ENCODE measurements around the gene HEMGN.
"Not testable (repeated sequence)": the region's sequence is repeated elsewhere in the genome, so short reads cannot be mapped to it uniquely, and the experiment has no call there.

HEMGN gene

GRCh38 chr9:97950873-97951272 lies 12.9 kb upstream of the HEMGN start:
- not testable (repeated sequence) for H2AK5ac ChIP-seq (ENCODE audit: low read length); H3K79me2 ChIP-seq (ENCODE audit: control insufficient read depth, insufficient read depth, low read length, poor library complexity); H3K27me3 ChIP-seq (ENCODE audit: insufficient read depth, low read length); H3K27ac ChIP-seq (ENCODE audit: low read depth, low read length); H3K4ac ChIP-seq (ENCODE audit: low read depth, low read length); DNase-seq; H3K4me1 ChIP-seq (ENCODE audit: control insufficient read depth in 1 of 2, insufficient read depth in 2 of 2, low read length in 2 of 2); H3K79me1 ChIP-seq (ENCODE audit: low read length); H2BK12ac ChIP-seq (ENCODE audit: low read length); H2AFZ ChIP-seq (ENCODE audit: insufficient read depth, low read length, poor library complexity); H3K9me3 ChIP-seq (ENCODE audit: insufficient read depth, low read depth, low read length); H4K91ac ChIP-seq (ENCODE audit: low read depth, low read length); H4K8ac ChIP-seq (ENCODE audit: low read depth, low read length); H2BK5ac ChIP-seq (ENCODE audit: low read depth, low read length, poor library complexity); H2BK120ac ChIP-seq (ENCODE audit: insufficient read depth, low read length, poor library complexity); H3K9ac ChIP-seq (ENCODE audit: low read length); H3K23ac ChIP-seq (ENCODE audit: low read length); H3K4me2 ChIP-seq (ENCODE audit: low read length); H3K36me3 ChIP-seq (ENCODE audit: control insufficient read depth in 1 of 2, insufficient read depth in 2 of 2, low read length in 2 of 2); H4K12ac ChIP-seq (ENCODE audit: low read depth, low read length); H3K4me3 ChIP-seq (ENCODE audit: low read depth, low read length); H3K14ac ChIP-seq (ENCODE audit: low read length); H3K18ac ChIP-seq (ENCODE audit: low read length)
- WGBS (ENCODE audit: extremely low coverage, insufficient coverage, insufficient read length), result no CpG with 5 or more reads among the region's 5 CpGs

DNA sequence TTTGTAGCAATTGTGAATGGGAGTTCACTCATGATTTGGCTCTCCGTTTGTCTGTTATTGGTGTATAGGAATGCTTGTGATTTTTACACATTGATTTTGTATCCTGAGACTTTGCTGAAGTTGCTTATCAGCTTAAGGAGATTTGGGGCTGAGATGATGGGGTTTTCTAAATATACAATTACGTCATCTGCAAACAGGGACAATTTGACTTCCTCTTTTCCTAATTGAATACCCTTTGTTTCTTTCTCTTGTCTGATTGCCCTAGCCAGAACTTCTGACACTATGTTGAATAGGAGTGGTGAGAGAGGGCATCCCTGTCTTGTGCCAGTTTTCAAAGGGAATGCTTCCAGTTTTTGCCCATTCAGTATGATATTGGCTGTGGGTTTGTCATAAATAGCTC lies 9.1 kb upstream of the HEMGN start:
- no CpG with 5 or more reads among the region's 2 CpGs for WGBS (ENCODE audit: extremely low coverage, insufficient coverage, insufficient read length)
- H3K79me2 ChIP-seq (ENCODE audit: control insufficient read depth, insufficient read depth, low read length, poor library complexity), result not testable (repeated sequence)

GRCh38 chr9:97945470-97945869 lies 7.5 kb upstream of the HEMGN start:
- not testable (repeated sequence) for H3K14ac ChIP-seq (ENCODE audit: low read length); H3K4me3 ChIP-seq (ENCODE audit: low read depth, low read length); H3K36me3 ChIP-seq (ENCODE audit: control insufficient read depth in 1 of 2, insufficient read depth in 2 of 2, low read length in 2 of 2); H3K23ac ChIP-seq (ENCODE audit: low read length); H2BK12ac ChIP-seq (ENCODE audit: low read length); H3K4ac ChIP-seq (ENCODE audit: low read depth, low read length); H3K79me2 ChIP-seq (ENCODE audit: control insufficient read depth, insufficient read depth, low read length, poor library complexity); H2AFZ ChIP-seq (ENCODE audit: insufficient read depth, low read length, poor library complexity); DNase-seq; H2AK5ac ChIP-seq (ENCODE audit: low read length); H3K27ac ChIP-seq (ENCODE audit: low read depth, low read length); H4K91ac ChIP-seq (ENCODE audit: low read depth, low read length); H3K79me1 ChIP-seq (ENCODE audit: low read length); H4K12ac ChIP-seq (ENCODE audit: low read depth, low read length); H3K4me1 ChIP-seq (ENCODE audit: control insufficient read depth in 1 of 2, insufficient read depth in 2 of 2, low read length in 2 of 2); H4K8ac ChIP-seq (ENCODE audit: low read depth, low read length); H3K4me2 ChIP-seq (ENCODE audit: low read length); H2BK120ac ChIP-seq (ENCODE audit: insufficient read depth, low read length, poor library complexity); H3K9me3 ChIP-seq (ENCODE audit: insufficient read depth, low read depth, low read length); H2BK5ac ChIP-seq (ENCODE audit: low read depth, low read length, poor library complexity); H3K9ac ChIP-seq (ENCODE audit: low read length); H3K18ac ChIP-seq (ENCODE audit: low read length); H3K27me3 ChIP-seq (ENCODE audit: insufficient read depth, low read length)
- no CpG with 5 or more reads among the region's 2 CpGs for WGBS (ENCODE audit: extremely low coverage, insufficient coverage, insufficient read length)

More for the DNA sequence above, 9.1 kb upstream of the HEMGN start:
- not testable (repeated sequence) for H2BK5ac ChIP-seq (ENCODE audit: low read depth, low read length, poor library complexity); H3K4me2 ChIP-seq (ENCODE audit: low read length); H3K9ac ChIP-seq (ENCODE audit: low read length); H3K27ac ChIP-seq (ENCODE audit: low read depth, low read length); H3K36me3 ChIP-seq (ENCODE audit: control insufficient read depth in 1 of 2, insufficient read depth in 2 of 2, low read length in 2 of 2); H3K23ac ChIP-seq (ENCODE audit: low read length); H3K4me3 ChIP-seq (ENCODE audit: low read depth, low read length); H4K8ac ChIP-seq (ENCODE audit: low read depth, low read length); H3K14ac ChIP-seq (ENCODE audit: low read length); H3K27me3 ChIP-seq (ENCODE audit: insufficient read depth, low read length); H3K79me1 ChIP-seq (ENCODE audit: low read length); H4K12ac ChIP-seq (ENCODE audit: low read depth, low read length); H2BK120ac ChIP-seq (ENCODE audit: insufficient read depth, low read length, poor library complexity); H3K18ac ChIP-seq (ENCODE audit: low read length); H2BK12ac ChIP-seq (ENCODE audit: low read length); H3K4ac ChIP-seq (ENCODE audit: low read depth, low read length); DNase-seq; H4K91ac ChIP-seq (ENCODE audit: low read depth, low read length); H3K4me1 ChIP-seq (ENCODE audit: control insufficient read depth in 1 of 2, insufficient read depth in 2 of 2, low read length in 2 of 2); H2AFZ ChIP-seq (ENCODE audit: insufficient read depth, low read length, poor library complexity); H3K9me3 ChIP-seq (ENCODE audit: insufficient read depth, low read depth, low read length); H2AK5ac ChIP-seq (ENCODE audit: low read length)

DNA sequence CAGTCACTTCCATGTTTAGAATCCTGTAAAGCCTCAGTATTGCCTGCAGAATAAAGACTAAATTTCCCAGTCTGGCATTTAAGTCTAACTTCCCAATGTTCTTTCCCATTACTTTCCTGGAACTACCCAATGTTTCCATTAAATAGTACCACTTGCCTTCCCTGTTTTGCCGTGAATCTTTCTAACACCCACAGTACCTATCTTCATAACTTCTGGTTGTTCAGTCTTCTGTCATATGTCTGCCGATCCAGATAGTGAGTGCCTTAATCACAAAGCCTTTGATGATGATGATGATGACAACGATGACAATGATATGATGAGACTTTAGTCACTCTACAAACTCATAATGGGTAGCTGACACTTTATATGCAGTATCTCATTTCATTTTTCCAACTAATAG lies 6.6 kb upstream of the HEMGN start:
- DNase-seq, result no peak
- H3K4ac ChIP-seq (ENCODE audit: low read depth, low read length), result no peak overlapping the region
- H3K4me2 ChIP-seq (ENCODE audit: low read length), result no peak overlapping the region
- no peaks in the 10 kb centered on the region for H3K4me1 ChIP-seq (ENCODE audit: control insufficient read depth in 1 of 2, insufficient read depth in 2 of 2, low read length in 2 of 2)
- H3K27ac ChIP-seq (ENCODE audit: low read depth, low read length), result no peak overlapping the region
- H3K14ac ChIP-seq (ENCODE audit: low read length), result no peak overlapping the region
- no peaks in the 10 kb centered on the region for H3K9me3 ChIP-seq (ENCODE audit: insufficient read depth, low read depth, low read length)
- no peak overlapping the region for H4K91ac ChIP-seq (ENCODE audit: low read depth, low read length)
- H3K27me3 ChIP-seq (ENCODE audit: insufficient read depth, low read length), result no peaks in the 10 kb centered on the region
- H3K36me3 ChIP-seq (ENCODE audit: control insufficient read depth in 1 of 2, insufficient read depth in 2 of 2, low read length in 2 of 2), result no peaks in the 10 kb centered on the region
- no peak overlapping the region for H3K18ac ChIP-seq (ENCODE audit: low read length)
- no peak overlapping the region for H4K8ac ChIP-seq (ENCODE audit: low read depth, low read length)
- no peak overlapping the region for H2AFZ ChIP-seq (ENCODE audit: insufficient read depth, low read length, poor library complexity)
- H2AK5ac ChIP-seq (ENCODE audit: low read length), result no peak overlapping the region
- H3K9ac ChIP-seq (ENCODE audit: low read length), result no peak overlapping the region
- no CpG with 5 or more reads among the region's 3 CpGs for WGBS (ENCODE audit: extremely low coverage, insufficient coverage, insufficient read length)
- no peak overlapping the region for H2BK5ac ChIP-seq (ENCODE audit: low read depth, low read length, poor library complexity)
- no peaks in the 10 kb centered on the region for H3K79me2 ChIP-seq (ENCODE audit: control insufficient read depth, insufficient read depth, low read length, poor library complexity)
- H4K12ac ChIP-seq (ENCODE audit: low read depth, low read length), result no peak overlapping the region
- no peak overlapping the region for H2BK12ac ChIP-seq (ENCODE audit: low read length)
- H3K23ac ChIP-seq (ENCODE audit: low read length), result no peak overlapping the region
- no peak overlapping the region for H3K4me3 ChIP-seq (ENCODE audit: low read depth, low read length)
- no peak overlapping the region for H2BK120ac ChIP-seq (ENCODE audit: insufficient read depth, low read length, poor library complexity)
- no peaks in the 10 kb centered on the region for H3K79me1 ChIP-seq (ENCODE audit: low read length)

All from trophoblast cell (in vitro differentiated cells and primary cell).